Stimulated activated memory B cell treated with anti-CD40 and anti-IgM and Interleukin-4, amounts not matched to agents 10 μg/mL and 1 μg/mL and 100 μg/mL, for 72 hours (primary cell): ENCODE measurements around the gene DPH3.
"Not testable (repeated sequence)": the region's sequence is repeated elsewhere in the genome, so short reads cannot be mapped to it uniquely, and the experiment has no call there.

ENCODE experiments used
- ATAC-seq: fragments of 150-1000 bp; cut with Tn5 transposase; 2 replicates; pipeline ENCODE4 v1.10.0; 2021
- H3K27ac Mint-ChIP-seq: one replicate; pipeline ENCODE4 v1.8.0; 2022; ENCODE audit warnings: mild to moderate bottlenecking, mixed read lengths
- H3K27me3 Mint-ChIP-seq: one replicate; pipeline ENCODE4 v1.8.0; 2022; ENCODE audit warnings: mixed read lengths
- H3K36me3 Mint-ChIP-seq: one replicate; pipeline ENCODE4 v1.8.0; 2022; ENCODE audit warnings: mixed read lengths
- H3K4me1 Mint-ChIP-seq: one replicate; pipeline ENCODE4 v1.8.0; 2022; ENCODE audit warnings: mixed read lengths
- H3K4me3 Mint-ChIP-seq: one replicate; pipeline ENCODE4 v1.8.0; 2022; ENCODE audit warnings: mild to moderate bottlenecking, moderate library complexity, mixed read lengths
- H3K9me3 Mint-ChIP-seq: one replicate; pipeline ENCODE4 v1.8.0; 2022; ENCODE audit warnings: mixed read lengths

Gene DPH3

GRCh38 chr3:16264708-16265454, at the start of gene DPH3, which contains the start of gene OXNAD1:
Gene DPH3, minus strand, starts transcription at chr3:16264943. Its CDS starts 67 bp downstream, at chr3:16264876.
Gene OXNAD1, plus strand, starts transcription at chr3:16265212. Its CDS starts 5,741 bp downstream, at chr3:16270953.
- Mint-ChIP-seq H3K27me3 (no peaks in the 10 kb centered on the region), H3K4me1 (peaks cover 24% of the 10 kb centered on the region), H3K4me3 (peak within 1 kb of the TSS; percentile 95), H3K36me3 (peaks cover 7% of the 10 kb centered on the region), H3K9me3 (no peaks in the 10 kb centered on the region), H3K27ac (peak within 1 kb of the TSS; percentile 90)
- ATAC-seq, result peak; percentile 100

GRCh38 chr3:16313886-16314645, 49.3 kb upstream of the DPH3 start:
- Mint-ChIP-seq H3K9me3 (no peaks in the 10 kb centered on the region), H3K27me3 (no peaks in the 10 kb centered on the region), H3K4me1 (peaks cover 25% of the 10 kb centered on the region), H3K4me3 (no peak overlapping the region), H3K36me3 (peaks cover 72% of the 10 kb centered on the region), H3K27ac (no peak overlapping the region)
- ATAC-seq, result no peak

DNA sequence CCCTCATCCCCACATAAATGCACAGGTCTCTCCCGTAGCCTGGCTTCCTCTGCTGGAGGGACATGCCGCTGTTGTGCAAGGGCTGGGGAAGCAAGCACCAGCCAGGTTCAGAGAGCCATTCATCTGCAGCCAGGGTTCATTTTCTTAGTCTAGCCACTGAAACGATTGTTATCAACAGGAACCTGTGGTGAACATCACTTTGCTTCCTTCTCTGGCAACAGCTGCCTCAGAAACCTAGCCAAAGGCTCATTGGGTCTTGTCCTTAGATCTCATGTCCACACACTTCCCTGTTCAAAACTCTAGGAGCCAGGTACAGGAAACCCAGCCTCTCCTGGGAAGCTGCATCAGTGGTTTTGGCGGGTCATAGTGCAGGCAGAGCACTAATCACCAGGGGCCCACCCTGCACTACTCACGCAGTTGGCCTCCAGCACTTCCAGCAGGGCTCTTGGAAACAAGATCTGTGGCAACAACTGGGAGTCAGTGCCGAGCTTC, 47.3 kb upstream of the DPH3 start:
- H3K36me3 Mint-ChIP-seq, result peaks cover 66% of the 10 kb centered on the region
- H3K9me3 Mint-ChIP-seq, result no peaks in the 10 kb centered on the region
- peak; percentile 60 for ATAC-seq
- H3K27me3 Mint-ChIP-seq, result no peaks in the 10 kb centered on the region
- peak overlapping the region; percentile 20 for H3K4me3 Mint-ChIP-seq
- H3K4me1 Mint-ChIP-seq, result peaks cover 25% of the 10 kb centered on the region
- H3K27ac Mint-ChIP-seq, result peak overlapping the region; percentile 57

DNA sequence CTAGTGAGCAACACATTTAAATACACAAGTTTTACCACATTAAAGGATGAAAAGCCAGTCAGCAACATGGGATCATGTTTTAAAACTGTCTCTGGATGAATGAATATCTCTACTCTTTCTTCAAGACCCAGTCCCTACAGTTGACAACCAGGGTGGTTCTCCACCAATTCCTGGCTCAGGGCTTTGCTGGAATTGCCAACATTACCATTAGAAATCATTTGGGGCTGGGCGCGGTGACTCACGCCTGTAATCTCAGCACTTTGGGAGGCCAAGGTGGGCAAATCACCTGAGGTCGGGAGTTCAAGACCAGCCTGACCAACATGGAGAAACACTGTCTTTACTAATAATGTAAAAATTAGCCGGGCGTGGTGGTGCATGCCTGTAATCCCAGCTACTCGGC, 45.7 kb upstream of the DPH3 start:
- ATAC-seq, H3K27me3 Mint-ChIP-seq, H3K4me3 Mint-ChIP-seq, H3K9me3 Mint-ChIP-seq: not testable (repeated sequence)
- peak overlapping the region; percentile 71 for H3K27ac Mint-ChIP-seq
- H3K4me1 Mint-ChIP-seq, result peaks cover 25% of the 10 kb centered on the region
- H3K36me3 Mint-ChIP-seq, result peaks cover 59% of the 10 kb centered on the region

DNA sequence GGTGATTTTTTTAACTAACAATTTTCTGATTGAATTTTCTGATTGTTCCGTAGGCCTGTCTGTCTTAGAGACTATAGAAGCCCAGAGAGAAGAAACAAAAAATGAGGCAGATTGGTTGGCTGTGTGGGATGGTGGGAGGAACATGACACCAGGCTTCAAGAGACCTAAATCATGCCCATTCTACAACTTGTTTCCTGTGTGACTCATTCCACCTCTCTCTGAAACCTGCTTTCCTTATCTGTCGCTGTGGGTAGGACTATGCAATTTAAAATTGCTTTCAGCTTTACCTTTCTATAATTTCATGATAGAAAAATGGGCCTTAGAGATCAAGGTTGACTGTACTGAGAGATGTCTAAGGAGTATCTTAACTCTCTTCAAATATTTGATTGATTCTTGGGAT, 44.8 kb upstream of the DPH3 start:
- peak; percentile 87 for ATAC-seq
- Mint-ChIP-seq H3K4me3 (no peak overlapping the region), H3K36me3 (peaks cover 65% of the 10 kb centered on the region), H3K27me3 (no peaks in the 10 kb centered on the region), H3K27ac (peak overlapping the region; percentile 71), H3K9me3 (no peaks in the 10 kb centered on the region), H3K4me1 (peaks cover 32% of the 10 kb centered on the region)

DNA sequence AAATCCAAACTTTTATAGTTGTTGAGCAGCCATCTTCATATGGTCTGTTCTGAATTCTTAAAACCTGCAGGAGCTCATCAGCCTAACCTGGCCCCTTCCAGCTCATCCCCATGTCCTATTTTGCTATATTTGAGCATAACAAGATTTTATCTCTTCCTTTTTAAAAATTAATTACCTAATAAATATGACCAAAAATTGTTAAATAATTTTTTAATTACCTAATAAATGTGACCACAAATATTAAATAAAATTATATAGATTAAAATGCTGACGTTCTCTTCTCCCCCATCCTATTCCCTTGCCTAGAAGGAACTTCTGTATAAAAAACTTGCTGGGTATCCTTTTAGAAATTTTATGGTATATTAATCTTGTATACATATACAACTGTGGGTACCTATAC, 44.0 kb upstream of the DPH3 start:
- no peaks in the 10 kb centered on the region for H3K27me3 Mint-ChIP-seq
- H3K9me3 Mint-ChIP-seq, result no peaks in the 10 kb centered on the region
- H3K4me3 Mint-ChIP-seq, result no peak overlapping the region
- H3K4me1 Mint-ChIP-seq, result peaks cover 36% of the 10 kb centered on the region
- H3K27ac Mint-ChIP-seq, result no peak overlapping the region
- no peak for ATAC-seq
- peaks cover 67% of the 10 kb centered on the region for H3K36me3 Mint-ChIP-seq

DNA sequence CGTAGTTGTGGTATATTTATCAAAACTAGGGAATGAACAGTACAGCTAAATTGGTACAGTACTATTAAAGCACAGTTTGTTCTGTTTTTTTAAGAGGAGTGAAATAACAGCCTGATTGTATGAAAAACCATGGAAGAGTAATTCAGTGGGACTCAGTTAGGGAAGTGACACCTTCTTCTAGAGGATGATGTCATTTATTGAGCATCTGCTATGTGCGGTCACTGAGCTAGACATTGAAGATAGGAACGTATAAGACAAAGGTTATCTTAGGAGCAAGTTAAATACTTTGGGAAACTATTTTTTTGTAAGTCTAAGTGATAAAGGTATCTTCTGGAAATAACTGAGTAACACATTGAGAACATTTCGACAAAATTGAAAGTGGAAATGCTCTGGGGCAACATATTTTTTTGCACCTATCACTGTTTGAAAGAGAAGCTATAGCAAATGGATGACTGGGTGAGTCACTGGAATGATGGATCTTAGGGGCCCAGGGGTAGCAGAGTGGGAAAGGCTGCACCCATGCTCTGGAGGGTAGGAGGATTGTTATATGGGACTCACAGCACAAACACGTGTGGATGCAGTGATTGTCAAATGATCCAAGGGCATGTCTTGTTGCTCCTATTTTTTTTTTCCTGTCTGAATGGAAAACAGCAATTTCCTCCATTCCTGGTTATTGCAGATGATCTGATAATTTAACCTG, 43.2 kb upstream of the DPH3 start:
- peaks cover 65% of the 10 kb centered on the region for H3K36me3 Mint-ChIP-seq
- peaks cover 36% of the 10 kb centered on the region for H3K4me1 Mint-ChIP-seq
- H3K27me3 Mint-ChIP-seq, result no peaks in the 10 kb centered on the region
- H3K4me3 Mint-ChIP-seq, result no peak overlapping the region
- no peaks in the 10 kb centered on the region for H3K9me3 Mint-ChIP-seq
- no peak overlapping the region for H3K27ac Mint-ChIP-seq
- no peak for ATAC-seq

DNA sequence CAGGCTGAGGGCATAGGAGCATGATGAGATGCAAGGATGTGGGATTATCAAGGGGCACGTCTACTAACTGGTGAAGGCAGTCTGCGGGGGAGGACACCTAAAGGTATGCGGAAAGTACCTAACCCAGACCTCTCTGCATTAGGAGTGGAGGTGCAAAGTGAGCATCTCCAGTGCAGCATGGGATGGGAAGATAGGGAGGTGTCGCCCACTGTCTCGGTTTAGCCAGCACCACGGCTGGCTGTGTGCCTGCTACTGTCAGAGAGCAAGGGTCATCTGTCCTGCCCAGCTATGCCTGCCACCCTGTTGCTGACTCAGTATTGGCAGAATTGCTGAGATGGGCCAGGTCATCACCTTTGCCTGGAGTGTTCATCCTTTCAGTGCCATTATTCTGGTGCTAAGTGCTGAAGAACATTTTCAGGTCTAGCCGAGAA, 40.4 kb upstream of the DPH3 start:
- Mint-ChIP-seq H3K27me3 (no peaks in the 10 kb centered on the region), H3K36me3 (peaks cover 69% of the 10 kb centered on the region), H3K4me1 (peaks cover 30% of the 10 kb centered on the region), H3K4me3 (no peak overlapping the region), H3K27ac (peak overlapping the region; percentile 75), H3K9me3 (no peaks in the 10 kb centered on the region)
- no peak for ATAC-seq

DNA sequence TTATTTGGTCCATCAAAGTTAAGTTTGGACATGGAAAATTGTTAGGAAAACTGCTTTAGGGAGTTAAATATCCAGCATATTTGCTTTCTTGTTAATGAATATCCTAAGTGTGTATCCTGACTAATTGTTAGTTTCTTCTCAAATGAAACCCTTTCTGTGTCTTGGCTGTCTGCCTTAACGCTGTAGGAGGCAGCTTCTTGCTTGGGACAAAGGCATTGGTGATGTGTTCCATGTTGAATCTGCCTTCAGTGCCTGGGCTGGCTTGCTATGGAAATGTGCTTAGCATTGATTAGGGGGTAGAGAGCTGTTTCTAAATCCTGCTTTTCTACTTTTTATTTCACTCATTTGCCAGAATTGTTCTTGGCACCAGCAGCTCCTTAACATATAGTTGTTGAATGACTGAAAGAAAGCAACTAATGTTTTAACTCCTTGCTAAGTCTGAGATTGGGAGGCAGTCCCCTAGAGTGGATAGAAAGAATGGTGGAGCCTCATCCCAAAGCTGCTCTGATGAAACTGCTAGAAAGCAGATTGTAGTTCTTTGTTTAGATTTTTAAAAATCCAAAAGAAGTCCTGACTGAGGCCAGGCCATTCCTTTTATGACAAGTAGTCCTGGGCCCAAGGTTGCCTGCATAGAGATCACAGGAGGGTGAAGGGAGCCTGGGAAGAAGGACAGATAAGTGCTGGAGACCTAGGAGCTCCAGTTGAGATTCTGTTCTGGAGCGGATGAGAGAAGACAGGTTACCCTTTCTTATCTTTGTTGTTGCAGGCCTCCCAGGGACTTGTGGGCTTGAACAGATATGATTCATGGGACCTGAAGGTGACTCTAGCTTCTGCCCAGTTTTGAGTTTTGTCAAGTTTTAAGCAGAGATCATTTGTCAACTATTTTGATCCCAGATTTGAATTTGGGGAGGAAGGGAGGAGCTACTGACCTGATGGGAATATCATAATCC, 39.6 kb upstream of the DPH3 start:
- Mint-ChIP-seq H3K4me3 (no peak overlapping the region), H3K27me3 (no peaks in the 10 kb centered on the region), H3K4me1 (peaks cover 23% of the 10 kb centered on the region), H3K9me3 (no peaks in the 10 kb centered on the region), H3K27ac (peak overlapping the region; percentile 75), H3K36me3 (peaks cover 63% of the 10 kb centered on the region)
- ATAC-seq, result no peak

- H3K27me3 Mint-ChIP-seq, result no peaks in the 10 kb centered on the region
- H3K36me3 Mint-ChIP-seq, result peaks cover 71% of the 10 kb centered on the region
- H3K9me3 Mint-ChIP-seq, result no peaks in the 10 kb centered on the region
- no peak for ATAC-seq
- no peak overlapping the region for H3K4me3 Mint-ChIP-seq
- peaks cover 23% of the 10 kb centered on the region for H3K4me1 Mint-ChIP-seq
- no peak overlapping the region for H3K27ac Mint-ChIP-seq
Measured at GRCh38 chr3:16303037-16303575, 38.4 kb upstream of the DPH3 start.

DNA sequence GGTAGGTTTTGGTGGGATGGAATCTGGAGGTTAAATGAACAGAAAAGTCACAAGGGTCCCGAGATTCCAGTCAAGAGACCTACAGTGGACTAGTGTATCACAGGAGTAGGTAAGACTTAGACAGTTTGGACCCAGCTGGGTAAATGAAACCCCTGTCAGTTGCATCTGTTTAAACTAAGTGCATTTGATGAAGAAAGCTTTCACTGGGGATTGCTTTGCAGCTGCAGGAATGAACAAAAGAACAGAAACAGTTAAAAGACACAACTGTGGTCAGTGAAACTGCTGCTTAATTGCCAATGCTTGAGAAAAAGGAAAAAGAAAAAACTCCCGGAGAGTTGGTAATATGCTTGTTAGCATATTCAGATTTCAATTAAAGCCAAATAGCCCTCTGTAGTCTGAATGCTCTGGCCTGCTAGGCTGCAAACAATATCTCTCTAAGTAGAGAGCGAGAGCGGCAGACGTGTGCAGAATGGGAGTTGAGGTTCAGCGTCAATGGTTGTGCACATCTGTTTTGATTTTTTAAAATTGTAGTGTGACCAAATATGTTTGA, 37.4 kb upstream of the DPH3 start:
- no peak for ATAC-seq
- H3K27me3 Mint-ChIP-seq, result no peaks in the 10 kb centered on the region
- H3K27ac Mint-ChIP-seq, result no peak overlapping the region
- H3K4me3 Mint-ChIP-seq, result no peak overlapping the region
- H3K9me3 Mint-ChIP-seq, result no peaks in the 10 kb centered on the region
- peaks cover 71% of the 10 kb centered on the region for H3K36me3 Mint-ChIP-seq
- H3K4me1 Mint-ChIP-seq, result peaks cover 23% of the 10 kb centered on the region

DNA sequence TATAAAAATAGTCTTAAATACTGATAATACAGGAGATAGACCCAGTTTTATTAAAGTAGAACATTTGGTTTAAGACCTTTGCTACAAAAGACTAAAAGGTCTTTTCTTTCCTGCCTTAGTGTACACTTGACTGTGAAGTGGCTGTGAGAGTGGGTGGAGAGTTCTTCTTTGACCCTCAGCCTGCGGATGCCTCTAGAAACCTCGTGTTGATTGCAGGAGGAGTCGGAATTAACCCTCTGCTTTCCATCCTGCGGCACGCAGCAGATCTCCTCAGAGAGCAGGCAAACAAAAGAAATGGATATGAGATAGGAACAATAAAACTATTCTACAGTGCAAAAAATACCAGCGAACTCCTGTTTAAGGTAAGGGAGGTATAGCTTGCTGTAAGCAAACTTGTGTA, 36.8 kb upstream of the DPH3 start:
- no peak overlapping the region for H3K4me3 Mint-ChIP-seq
- ATAC-seq, result no peak
- H3K4me1 Mint-ChIP-seq, result peaks cover 23% of the 10 kb centered on the region
- no peaks in the 10 kb centered on the region for H3K27me3 Mint-ChIP-seq
- peak overlapping the region; percentile 57 for H3K27ac Mint-ChIP-seq
- no peaks in the 10 kb centered on the region for H3K9me3 Mint-ChIP-seq
- peaks cover 71% of the 10 kb centered on the region for H3K36me3 Mint-ChIP-seq

DNA sequence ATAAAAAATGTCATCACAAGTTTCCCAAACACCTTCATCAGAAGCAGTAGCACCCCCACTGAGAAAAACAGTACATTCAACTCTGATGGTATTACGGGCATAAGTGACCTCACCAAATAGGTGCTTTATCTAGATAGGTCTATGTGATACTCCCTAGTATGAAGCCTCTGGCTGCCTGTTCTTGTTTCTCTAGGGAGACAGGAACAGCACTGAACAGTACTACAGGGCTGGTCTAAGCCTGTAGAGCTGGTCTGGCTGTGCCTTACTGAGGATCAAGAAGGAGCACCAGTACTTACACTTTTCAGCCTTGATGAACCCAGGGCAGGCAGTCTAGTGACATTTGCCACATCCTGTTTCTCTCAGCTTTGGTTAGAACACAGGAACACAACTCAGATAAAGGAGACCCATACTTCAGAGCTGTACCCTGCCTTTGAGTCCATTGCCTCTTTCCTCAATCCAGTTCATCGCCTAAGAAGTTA, 36.2 kb upstream of the DPH3 start:
- Mint-ChIP-seq H3K27me3 (no peaks in the 10 kb centered on the region), H3K27ac (peak overlapping the region; percentile 57), H3K4me3 (no peak overlapping the region), H3K9me3 (no peaks in the 10 kb centered on the region), H3K4me1 (peaks cover 23% of the 10 kb centered on the region), H3K36me3 (peaks cover 73% of the 10 kb centered on the region)
- peak; percentile 81 for ATAC-seq

DNA sequence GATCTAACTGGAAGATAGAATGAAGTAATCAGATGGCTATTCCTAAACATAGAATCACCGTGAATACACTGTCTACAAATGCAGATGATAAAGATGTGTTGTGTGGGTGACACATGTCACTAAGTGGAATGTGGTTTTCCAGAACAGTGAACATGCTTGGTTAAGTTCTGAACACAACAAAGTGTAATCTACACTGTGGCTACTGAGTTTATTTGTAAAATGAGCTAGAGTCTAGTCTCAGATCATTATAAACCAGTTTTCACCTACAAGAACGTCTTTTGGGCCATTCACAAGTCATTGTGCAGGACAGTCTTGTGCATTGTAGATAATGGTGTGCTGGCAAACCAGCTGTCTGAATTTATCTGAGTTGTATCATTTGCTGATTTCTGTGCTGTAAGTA, 35.6 kb upstream of the DPH3 start:
- H3K27ac Mint-ChIP-seq, result no peak overlapping the region
- H3K36me3 Mint-ChIP-seq, result peaks cover 79% of the 10 kb centered on the region
- no peaks in the 10 kb centered on the region for H3K27me3 Mint-ChIP-seq
- H3K4me1 Mint-ChIP-seq, result peaks cover 29% of the 10 kb centered on the region
- ATAC-seq, result peak; percentile 66
- H3K4me3 Mint-ChIP-seq, result no peak overlapping the region
- H3K9me3 Mint-ChIP-seq, result no peaks in the 10 kb centered on the region
